Measurements from ENCODE around the gene CTNND2. TPM values are rescaled to one million over a fixed set of nuclear protein-coding genes. Genes with fewer than 3 reads are reported as not detected.

Gene CTNND2
- total RNA-seq, 1 experiment from 2014 or later = 7.0 TPM

GRCh38 chr5:11273180-11273903 lies 630.9 kb downstream of the CTNND2 start:
- no peak overlapping the region for H4K8ac ChIP-seq (replicated peaks; ENCODE audit: insufficient read length, low read depth, low read length)
- no peak overlapping the region for H3T11ph ChIP-seq (ENCODE audit: low read length)
- H3K9me3 ChIP-seq (ENCODE audit: control insufficient read depth, low read depth, low read length) = no peaks in the 10 kb centered on the region
- no peak overlapping the region for H3K18ac ChIP-seq (ENCODE audit: insufficient read length, low read depth, low read length)
- H2BK120ac ChIP-seq (ENCODE audit: low read depth, low read length, poor library complexity, severe bottlenecking) = no peak overlapping the region
- H3K14ac ChIP-seq (ENCODE audit: insufficient read depth, low read length) = no peak overlapping the region
- no peaks in the 10 kb centered on the region for H3K79me1 ChIP-seq (ENCODE audit: insufficient read depth, low read depth, low read length, poor library complexity, severe bottlenecking)
- Mint-ChIP-seq H3K36me3 (ENCODE audit: insufficient read depth in 1 of 3, low read depth in 3 of 3) (peaks cover 0 to 6% (median 0%) of the 10 kb centered on the region in 3 experiments; a peak in 2 of 7 replicates), H3K4me1 (no peaks in the 10 kb centered on the region), H3K4me3 (no peak overlapping the region), H3K9me3 (peaks cover 0 to 5% of the 10 kb centered on the region in 2 experiments; a peak in 2 of 5 replicates), H3K27me3 (ENCODE audit: low read depth) (peaks cover 2% of the 10 kb centered on the region; the same call in 1 of the 2 replicates), H3K27ac (no peak overlapping the region)
- H2BK5ac ChIP-seq (ENCODE audit: insufficient read length, low read length) = no peak overlapping the region
- DNase-seq = no peak
- H3K4ac ChIP-seq (ENCODE audit: low read depth, low read length) = no peak overlapping the region
- no peaks in the 10 kb centered on the region for H3K27me3 ChIP-seq (ENCODE audit: insufficient read depth, low read length)
- no peak overlapping the region for H3K27ac ChIP-seq (ENCODE audit: insufficient read length, low read depth, low read length)
- H3K56ac ChIP-seq (ENCODE audit: insufficient read length, low read depth, low read length) = no peak overlapping the region
- no peak overlapping the region for H3K9ac ChIP-seq (ENCODE audit: extremely low read depth, insufficient read length, low read length)
- H3K79me2 ChIP-seq (ENCODE audit: insufficient read depth, low read length) = no peaks in the 10 kb centered on the region
- no peak overlapping the region for H2AFZ ChIP-seq (ENCODE audit: low read length)
- no peaks in the 10 kb centered on the region for H3K4me1 ChIP-seq (ENCODE audit: insufficient read depth, low read length)
- no peaks in the 10 kb centered on the region for H4K20me1 ChIP-seq (ENCODE audit: control insufficient read depth, insufficient read depth, insufficient read length)
- H3K4me2 ChIP-seq (ENCODE audit: insufficient read depth, insufficient read length, low read length) = no peak overlapping the region
- H2AK5ac ChIP-seq (ENCODE audit: insufficient read length, low read length) = no peak overlapping the region
- H2BK15ac ChIP-seq (ENCODE audit: low read depth, low read length) = no peak overlapping the region
- no peak for TF ChIP-seq CTCF (conservative IDR thresholded peaks at IDR 0.05)
- no peak overlapping the region for H4K5ac ChIP-seq (ENCODE audit: insufficient read length, low read depth, low read length)
- no peak overlapping the region for H2BK12ac ChIP-seq (ENCODE audit: insufficient read length, low read depth, low read length)
- WGBS (ENCODE audit: extremely low coverage, insufficient read length, low lambda C conversion rate) = no CpG with 5 or more reads among the region's 11 CpGs
- H2BK20ac ChIP-seq (ENCODE audit: low read depth, low read length, poor library complexity, severe bottlenecking) = no peak overlapping the region
- H3K23ac ChIP-seq (ENCODE audit: insufficient read length, low read depth, low read length) = no peak overlapping the region
- H3K23me2 ChIP-seq (ENCODE audit: insufficient read length, low read depth, low read length, poor library complexity, severe bottlenecking) = no peaks in the 10 kb centered on the region
- H4K91ac ChIP-seq (ENCODE audit: insufficient read length, low read depth, low read length) = no peak overlapping the region
